ENCODE measurements around the gene RUNX3.
A peak's percentile ranks its signal among the peaks of the same experiment; 100 is the strongest.
"Not testable (repeated sequence)": the region's sequence is repeated elsewhere in the genome, so short reads cannot be mapped to it uniquely, and the experiment has no call there.

The RUNX3 gene

DNA sequence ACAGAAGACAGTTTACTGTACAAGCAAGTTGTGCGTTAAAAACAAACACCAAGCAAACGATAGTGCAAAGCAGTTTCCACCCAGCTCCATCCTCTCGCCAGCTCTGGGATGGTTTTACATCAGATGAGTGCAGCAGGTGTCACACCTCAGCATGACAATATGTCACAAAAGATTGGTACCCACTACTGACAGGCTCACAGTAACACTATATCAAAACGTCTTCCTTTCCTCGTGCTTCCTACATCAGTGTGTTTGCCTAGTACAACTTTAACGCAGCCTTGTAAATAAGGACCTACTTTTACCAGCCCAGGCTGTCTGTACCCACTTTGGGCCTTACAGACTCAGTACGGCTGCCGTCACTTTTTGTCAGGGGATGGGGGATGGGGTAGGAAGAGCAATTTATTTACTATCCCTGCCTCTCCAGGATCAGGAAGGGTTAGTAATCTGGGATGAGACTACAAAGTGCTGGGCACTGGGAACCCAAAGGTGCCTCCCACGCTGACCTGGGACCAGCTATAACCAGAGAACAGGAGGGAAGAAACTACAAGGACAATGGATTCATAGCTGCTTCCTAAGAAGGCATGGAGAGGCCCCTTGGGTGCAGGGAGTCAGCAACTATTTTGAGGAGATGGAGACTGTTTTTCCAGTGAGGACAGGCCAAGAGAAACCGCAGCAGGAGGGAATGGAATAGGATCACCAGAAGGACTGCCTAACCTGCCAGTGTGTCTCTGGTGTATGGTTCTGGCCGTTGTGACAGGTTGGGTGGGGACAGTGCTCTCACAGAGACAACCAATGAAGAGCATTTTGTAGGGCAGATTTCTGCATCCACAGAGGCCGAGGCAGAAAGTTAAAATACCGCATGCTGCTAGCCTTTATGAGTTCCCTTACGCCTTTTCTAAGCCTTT is 30.2 kb downstream of the RUNX3 start:
- peak; percentile 3 for DNase-seq

DNA sequence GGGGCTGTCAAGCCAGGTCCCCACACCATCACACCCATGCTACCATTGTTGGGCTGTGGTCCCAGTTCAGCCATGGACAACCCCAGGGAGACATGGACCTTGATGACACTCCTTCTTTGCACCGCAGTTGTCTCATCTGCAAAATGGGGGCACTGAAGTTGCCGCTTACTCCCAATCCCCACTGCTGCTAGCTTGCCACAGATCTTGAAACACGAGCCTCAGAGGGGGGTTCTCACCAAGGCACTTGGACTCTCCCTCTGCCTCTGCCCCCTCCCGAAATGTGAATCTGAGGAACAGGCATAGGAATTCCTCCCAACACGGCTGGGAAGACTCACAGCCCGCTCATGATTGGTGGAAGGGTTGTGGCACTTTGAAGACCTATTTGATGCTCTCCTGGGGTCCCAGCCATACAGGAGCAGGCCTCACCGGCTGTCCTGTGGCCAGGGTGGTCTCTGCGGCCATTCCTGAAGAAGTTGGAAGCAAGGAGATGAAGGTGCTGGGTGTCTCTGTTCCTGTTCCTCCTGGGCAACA is 31.1 kb downstream of the RUNX3 start:
- DNase-seq: peak; percentile 2

DNA sequence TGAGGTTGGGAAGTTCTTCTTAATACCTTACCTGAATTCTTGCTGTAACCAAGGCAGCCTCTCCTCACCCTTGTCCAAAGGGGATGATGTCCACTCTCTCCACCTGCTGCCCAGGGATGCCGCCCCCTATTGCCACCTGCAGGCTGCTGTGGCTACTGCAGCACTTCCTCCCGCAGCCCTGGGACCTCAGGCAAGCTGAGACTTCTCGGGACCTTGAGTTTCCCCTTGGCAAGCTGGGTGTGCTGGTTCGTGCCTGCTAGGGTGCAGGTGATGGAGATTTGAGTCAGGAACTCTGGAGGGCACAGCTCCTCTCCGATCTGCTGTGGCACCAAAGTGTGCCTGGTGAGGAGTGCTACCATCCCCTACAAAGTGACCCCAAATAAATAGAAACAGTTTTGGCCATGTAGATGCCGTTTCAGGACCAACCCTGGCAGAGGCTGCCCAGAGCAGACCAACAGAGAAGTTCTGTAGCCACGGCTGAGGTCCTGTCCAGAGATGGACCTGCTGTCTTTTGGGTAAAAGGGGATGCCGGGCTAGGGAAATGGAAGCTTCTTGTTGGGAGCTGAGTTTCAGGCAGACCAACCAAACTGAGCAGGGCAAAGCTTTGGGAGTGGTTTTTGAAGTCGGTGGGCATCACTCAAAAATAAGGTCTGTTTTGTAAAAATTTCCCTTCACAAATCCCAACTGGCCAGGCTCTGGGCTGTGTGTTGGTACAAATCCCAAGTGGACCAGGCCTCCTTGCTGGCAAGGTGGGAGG is 31.7 kb downstream of the RUNX3 start:
- peak; percentile 55 for DNase-seq

DNA sequence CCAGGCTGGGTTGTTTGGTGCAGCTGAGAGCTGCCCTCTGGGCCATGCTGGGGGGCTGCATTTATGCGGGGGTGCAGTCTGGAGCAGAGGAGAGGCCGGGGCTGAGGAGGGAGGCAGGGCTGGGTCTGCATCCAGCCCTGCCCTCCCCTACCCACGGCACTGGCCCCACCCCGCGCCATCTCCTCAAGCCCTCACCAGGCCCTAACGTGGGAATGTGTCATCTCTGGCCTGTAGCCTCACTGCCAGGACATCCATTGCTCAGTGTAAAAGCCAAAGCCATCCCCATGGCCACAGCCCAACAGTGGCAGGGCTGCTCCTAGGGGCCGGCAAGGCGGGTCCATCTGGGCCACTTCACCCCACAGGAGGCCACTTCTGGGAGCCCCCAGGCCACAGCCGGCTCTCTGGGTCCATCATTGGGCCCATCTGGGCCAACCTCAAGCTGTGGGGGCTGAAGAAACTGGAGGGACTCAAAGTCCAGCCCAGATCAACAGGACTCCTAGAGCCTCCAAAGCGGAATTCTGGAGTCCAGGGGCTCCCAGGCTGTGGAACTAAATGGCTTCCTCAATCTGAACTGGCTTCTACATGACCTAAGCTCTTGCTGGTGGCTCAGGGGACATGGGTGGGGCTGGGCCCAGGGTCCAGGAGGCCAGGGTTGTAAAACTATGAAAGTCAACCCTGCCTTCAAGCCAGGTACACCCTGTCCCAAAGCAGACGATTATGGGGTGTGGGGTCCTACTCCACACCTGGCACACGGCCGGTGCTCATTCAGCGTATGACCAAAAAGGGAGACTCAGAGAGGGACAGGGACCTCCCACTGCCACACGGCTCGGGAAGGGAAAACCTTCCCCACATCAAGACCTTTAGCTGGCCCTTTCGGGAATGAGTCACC is 32.6 kb downstream of the RUNX3 start:
- peak; percentile 5 for DNase-seq

DNA sequence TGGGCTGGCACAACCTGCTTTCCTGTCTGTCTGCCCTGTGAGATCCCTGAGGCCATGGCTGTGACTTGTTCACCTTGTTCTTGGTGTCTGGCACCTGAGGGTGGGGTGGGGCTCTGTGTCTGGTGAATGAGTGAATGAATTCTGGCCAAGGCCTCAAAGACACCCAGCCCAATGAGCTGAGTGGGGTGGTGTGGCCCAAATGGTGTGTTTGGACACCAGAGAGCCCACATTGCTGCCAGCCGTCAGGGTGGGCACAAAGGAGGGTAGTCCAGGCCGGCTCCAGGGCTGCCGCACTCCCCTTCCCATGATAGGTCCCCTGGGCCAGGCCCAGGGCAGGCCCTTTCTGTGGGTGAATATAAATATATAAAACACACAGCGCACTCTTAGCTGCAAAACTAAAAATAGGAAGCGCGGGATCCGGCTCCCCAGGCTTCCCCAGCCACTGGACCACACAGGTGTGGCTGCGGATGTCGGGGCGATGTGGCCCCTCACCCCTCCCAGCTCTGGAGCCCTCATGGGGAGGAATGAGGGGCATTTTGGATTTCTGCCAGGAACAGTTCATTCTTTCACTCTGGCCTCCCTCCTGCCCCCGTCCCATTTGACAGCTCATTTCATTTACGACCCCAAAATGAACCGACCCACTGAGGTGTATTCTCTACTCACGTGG is 33.3 kb downstream of the RUNX3 start:
- peak; percentile 3 for DNase-seq

DNA sequence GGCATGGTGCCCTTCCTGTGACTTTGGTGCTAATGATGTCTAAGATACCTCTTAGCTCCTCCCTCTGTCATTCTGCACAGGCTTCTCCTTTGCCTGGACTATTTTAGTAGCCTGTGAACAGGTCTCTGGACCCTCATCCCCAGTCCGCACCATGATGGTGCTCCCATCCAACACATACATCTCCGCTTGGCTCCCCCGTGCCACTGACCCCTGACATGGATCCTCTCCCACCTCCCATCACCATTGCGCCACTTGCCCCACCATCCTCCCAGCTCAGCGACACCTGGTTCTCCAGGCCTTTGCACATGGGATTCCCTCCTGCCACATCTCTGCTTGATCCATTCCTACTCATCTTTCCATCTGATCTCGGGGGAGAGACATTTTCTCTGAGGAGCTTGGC is 33.9 kb downstream of the RUNX3 start:
- DNase-seq: peak; percentile 3

DNA sequence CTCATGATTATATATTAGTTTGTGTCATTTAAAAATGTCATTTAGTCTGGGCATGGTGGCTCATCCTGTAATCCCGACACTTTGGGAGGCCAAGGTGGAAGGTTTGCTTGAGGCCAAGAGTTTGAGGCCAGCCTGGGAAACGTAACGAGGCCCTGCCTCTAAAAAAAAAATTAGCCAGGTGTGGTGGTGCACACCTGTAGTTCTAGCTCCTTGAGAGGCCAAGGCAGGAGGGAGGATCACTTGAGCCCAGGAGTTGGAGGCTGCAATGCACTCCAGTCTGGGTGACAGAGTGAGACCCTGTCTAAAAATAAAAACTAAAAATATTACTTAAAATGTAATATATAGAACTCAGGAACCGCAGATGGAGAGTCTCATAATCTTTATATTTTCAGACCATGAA is 34.6 kb downstream of the RUNX3 start:
- DNase-seq: no peak

DNA sequence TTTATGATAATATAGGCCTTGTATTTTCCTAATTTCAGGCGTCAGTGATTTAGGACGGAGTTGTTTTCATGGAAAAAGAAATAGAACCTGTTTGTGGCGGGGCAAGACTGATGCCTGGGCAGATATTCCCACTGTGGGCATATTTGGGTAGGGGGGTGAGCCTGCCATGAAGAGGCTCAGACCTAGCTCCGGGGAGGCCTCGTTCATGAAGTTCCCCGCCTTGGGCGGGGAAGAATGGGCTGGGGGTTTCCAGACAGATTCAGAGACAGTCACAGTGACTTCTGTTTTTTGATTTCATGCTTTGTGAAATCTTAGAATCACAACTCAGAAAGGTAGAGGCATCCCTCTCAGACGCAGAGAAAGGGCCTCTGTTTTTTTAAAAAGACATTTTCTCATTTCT is 36.1 kb downstream of the RUNX3 start:
- DNase-seq: peak; percentile 1

DNA sequence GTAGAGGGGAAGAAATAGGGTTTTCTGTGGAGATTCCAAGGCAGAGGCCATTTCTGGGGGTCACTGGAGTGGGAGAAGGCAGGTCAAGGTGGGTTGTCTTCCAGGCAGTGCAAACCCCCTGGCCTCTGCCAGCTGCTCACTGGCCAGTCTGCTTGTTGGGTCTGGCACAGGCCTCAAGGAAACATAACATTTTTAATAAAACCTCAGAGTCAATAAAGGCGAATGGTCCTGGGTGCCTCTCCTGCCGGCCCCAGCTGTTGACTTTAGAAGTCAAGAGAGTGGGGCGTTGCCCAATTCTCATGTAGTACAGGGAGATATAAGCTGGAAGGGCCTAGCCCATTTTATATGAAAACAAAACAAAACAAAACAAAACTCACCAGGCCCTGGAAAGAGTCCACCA is 36.6 kb downstream of the RUNX3 start:
- DNase-seq: peak; percentile 1

DNA sequence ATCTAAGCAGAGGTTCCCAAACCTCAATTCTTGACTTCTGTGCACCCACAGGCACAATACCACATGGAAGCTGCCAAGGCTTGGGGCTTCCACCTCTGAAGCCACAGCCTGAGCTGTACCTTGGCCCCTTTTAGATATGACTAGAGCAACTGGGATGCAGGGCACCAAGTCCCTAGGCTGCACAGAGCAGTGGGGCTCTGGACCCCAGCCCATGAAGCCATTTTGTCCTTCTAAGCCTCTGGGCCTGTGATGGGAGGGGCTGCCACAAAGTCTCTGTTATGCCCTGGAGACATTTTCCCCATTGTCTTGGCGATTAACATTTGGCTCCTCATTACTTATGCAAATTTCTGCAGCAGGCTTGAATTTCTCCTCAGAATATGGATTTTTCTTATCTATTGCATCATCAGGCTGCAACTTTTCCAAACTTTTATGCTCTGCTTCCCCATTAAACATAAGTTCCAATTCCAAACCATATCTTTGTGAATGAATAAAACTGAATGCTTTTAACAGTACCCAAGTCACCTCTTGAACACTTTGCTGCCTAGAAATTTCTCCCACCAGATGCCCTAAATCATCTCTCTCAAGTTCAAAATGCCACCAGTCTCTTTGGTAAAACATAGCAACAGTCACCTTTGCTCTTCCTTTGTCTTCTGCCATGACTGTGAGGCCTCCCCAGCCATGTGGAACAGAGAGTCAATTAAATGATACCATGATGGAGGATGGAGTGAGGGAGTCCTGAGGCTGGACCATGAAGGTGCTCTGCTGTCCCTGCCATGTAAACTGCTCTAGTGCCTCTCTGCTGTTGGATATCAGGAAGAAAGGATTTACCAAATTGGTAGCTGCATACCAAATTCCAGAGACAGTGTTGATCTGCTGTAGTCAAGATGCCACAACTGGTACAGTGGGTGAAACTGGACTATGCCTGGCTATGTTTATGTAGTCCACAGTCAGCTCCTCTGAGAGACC is 37.6 kb downstream of the RUNX3 start:
- peak; percentile 2 for DNase-seq

DNA sequence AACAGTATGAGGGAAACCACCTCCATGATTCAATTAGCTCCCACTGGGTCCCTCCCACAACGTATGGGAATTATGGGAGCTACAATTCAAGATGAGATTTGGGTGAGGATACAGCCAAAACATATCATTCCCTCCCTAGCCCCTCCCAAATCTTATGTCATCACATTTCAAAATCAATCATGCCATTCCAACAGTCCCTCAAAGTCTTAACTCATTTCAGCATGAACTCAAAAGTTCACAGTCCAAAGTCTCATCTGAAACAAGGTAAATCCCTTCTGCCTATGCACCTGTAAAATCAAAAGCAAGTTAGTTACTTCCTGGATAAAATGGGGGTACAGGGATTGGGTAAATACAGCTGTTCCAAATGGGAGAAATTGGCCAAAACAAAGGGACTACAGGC is 38.7 kb downstream of the RUNX3 start:
- DNase-seq: not testable (repeated sequence)

DNA sequence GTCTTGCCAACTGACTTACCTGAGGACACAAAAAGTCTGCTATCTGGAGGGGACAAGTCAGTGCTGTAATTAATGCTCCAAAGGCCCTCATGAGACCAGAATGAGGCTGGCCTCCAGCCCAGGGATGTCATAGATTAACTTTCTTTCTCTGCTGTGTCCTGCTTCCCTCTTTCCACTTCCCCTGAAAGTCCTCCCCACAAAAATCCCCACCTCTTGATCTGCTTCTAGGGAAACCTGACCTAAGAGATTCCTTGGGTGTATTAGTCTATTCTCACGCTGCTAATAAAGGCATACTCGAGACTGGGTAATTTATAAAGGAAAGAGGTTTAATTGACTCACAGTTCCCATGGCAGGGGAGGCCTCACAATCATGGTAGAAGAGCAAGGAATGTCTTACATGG is 39.2 kb downstream of the RUNX3 start:
- DNase-seq: no peak

DNA sequence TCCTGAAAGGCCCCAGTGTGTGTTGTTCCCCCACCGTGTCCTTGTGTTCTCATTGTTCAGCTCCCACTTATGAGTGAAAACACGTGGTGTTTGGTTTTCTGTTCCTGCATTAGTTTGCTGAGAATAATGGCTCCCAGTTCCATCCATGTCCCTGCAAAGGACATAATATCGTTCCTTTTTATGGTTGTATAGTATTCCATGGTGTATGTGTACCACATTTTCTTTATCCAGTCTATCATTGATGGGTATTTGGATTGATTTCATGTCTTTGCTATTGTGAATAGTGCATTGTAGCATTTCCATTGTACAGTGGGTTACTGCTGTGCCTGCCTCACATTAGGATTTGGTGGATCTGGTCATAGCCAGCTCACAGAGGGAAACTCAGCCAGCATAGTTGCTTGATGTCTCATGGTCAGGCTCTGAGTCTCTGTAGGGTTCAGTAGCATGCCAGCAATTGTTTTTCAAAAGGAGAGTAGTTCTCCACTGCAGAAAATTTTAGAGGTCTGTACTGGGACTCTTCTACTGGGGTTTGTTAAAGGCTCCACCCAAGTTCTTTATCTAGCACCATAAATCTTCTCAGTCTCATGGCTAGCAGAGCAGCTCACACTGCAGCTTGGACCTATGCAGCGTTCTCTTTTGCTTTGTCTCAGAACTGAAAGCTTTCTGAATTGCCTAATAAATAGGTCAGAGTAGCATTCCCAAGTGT is 41.0 kb downstream of the RUNX3 start:
- DNase-seq: no peak

DNA sequence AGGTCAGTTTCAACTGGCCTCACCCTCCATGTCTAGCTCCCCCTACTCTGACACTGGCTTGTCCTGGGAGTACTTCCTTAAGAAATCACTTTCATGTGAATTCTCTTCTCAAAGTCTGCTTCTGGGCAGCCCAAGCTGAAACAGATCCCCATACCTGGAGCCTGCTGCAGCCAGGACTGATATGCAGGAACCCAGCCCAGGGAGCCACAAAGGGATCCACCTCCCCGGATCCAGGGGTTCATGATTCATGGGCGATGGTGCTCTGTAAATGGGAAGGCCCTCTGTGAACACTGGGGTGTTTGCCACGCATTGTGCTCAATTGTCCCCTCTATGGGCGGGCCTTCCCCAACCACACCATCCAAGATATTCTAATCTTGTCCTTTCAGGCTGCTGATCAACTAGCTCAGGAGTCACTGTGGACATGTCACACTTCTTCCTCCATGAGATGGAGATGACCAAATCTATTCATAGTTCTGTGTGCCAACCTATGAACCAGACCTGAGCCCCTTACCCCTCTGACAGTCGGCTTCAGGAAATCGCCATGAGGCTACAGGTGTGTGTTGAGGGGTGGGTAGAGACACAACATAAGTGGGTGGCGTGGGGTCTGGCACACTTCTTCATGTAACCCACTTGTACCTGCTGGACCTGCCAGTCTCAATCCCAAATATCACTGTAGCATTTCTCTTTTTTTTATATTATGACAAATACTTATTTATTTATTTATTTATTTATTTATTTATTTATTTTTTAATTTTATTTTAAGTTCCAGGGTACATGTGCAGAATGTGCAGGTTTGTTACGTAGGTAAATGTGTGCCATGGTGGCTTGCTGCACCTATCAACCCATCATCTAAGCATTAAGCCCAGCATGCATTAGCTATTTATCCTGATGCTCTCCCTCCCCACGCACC is 41.8 kb downstream of the RUNX3 start:
- DNase-seq: no peak

DNA sequence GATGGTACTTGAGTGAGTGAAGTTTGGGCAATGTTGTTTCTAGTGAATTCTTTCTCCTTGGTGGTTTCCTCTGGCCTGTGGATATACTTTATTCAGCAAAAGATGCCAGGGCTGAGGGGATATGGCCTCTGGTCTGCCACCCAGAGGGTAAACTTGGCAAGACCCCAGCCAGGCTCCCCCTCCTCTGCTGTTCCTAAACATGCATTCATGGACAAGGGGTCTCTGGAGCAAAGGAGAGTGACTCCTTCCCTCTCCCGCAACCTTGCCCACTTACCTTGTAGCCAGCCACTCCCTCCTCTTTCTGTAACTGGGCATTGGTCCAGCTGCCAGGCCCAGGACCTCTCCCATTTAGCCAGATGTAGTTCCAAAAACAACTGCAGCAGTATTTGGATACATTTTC is 43.8 kb downstream of the RUNX3 start:
- peak; percentile 1 for DNase-seq

DNA sequence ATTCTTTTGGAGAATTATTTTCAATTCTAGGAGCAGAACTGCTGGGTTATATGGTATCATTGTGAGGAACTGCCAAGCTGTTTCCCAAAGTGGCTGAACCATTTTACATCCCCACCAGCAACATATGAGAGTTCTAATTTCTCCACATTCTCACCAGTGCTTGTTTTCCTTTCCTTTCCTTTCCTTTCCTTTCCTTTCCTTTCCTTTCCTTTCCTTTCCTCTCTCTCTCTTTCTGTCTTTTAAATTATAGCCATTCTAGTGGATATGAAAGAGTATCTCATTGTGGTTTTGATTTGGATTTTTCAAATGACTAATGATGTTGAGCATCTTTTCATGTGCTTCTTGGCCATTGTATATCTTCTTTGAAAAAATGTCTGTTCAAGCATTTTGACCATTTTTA is 45.3 kb downstream of the RUNX3 start:
- no peak for DNase-seq

DNA sequence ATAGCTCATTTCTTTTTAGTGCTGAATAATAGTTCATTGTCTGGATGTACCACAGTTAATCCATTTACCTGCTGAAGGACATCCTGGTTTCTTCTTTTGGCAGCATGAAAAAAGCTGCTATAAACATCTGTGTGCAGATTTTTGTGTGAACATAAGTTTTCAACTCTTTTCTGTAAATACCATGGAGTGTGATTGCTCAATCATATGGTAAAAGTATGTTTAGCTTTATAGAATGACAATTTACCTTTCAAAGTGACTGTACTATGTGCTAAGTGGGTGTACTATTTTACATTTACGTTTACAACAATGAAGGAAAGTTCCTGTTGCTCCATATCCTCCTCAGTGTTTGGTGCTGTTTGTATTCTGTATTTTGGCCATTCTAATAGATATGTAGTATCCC is 49.0 kb downstream of the RUNX3 start:
- DNase-seq: no peak

DNA sequence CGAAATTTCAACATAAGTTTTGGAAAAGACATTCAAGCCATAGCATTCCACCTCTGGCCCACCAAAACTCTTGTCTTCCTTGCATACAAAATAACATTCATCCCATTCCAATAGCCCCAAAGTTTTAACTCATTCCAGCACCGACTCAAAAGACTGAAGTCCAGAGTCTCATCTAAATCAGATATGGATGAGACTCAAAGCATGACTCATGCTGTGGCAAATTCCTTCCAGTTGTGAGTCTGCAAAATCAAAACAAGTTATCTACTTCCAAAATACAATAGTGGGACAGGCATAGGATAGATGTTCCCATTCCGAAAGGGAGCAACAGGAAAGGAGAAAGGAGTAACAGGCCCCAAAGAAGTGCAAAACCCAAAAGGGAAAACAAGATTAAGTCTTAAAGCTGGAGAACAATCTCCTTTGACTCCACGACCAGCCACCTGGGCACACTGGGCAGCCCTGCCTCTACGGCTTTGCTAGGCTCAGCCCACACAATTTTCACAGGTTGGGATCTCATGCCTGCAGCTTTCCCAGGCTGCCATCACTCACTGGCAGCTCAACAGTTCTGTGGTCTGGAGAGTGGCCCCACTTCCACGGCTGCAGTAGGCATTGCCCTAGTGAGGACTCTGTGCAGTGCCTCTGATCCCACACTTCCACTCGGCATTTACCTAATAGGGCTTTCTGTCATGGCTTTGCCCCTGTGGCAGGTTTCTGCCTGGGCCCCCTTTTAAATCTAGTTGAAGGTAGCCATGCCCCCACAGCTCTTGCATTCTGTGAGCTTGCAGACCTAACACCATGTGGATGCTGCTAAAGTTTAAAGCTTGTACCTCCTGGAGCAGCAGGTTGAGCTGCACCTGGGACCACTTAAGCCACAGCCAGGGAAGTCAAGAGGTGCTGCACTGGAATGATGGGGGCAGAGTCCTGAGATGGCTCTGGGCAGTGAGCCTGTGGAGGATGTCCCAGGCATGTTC is 51.0 kb downstream of the RUNX3 start:
- DNase-seq: no peak
